GM12872 (cell line): ENCODE measurements around the gene SORT1.

Experiments
- CTCF ChIP-seq: IDR thresholded peaks from 3 replicates; pipeline ENCODE4 v1.5.1; 2011; ENCODE audit warnings: low read depth, mild to moderate bottlenecking, low read length, moderate library complexity; ENCODE audit not compliant: insufficient read depth

SORT1 gene

GRCh38 chr1:109298666-109299557 is 98.8 kb downstream of the SORT1 start:
- TF ChIP-seq CTCF: no peak

GRCh38 chr1:109296782-109297181 is 100.9 kb downstream of the SORT1 start:
- no peak for TF ChIP-seq CTCF

- no peak for TF ChIP-seq CTCF
Observed at GRCh38 chr1:109295712-109296415, 101.9 kb downstream of the SORT1 start.

GRCh38 chr1:109294481-109294880 is 103.2 kb downstream of the SORT1 start:
- TF ChIP-seq CTCF: no peak

- TF ChIP-seq CTCF: no peak
Observed at GRCh38 chr1:109293026-109293425, 104.7 kb downstream of the SORT1 start.

GRCh38 chr1:109292364-109292763 is 105.4 kb downstream of the SORT1 start:
- TF ChIP-seq CTCF: no peak

GRCh38 chr1:109290998-109291397 is 106.7 kb downstream of the SORT1 start:
- no peak for TF ChIP-seq CTCF
